Glomerular endothelial cell (primary cell): ENCODE results near the gene DLX1. TPM values are rescaled to one million over a fixed set of nuclear protein-coding genes. Genes with fewer than 3 reads are reported as not detected.

Experiments used
- DNase-seq: peaks from one replicate; pipeline ENCODE4 v3.0.0-alpha.2; 2011; ENCODE audit warnings: low read depth, low spot score; ENCODE audit errors: extremely low read depth
- total RNA-seq: library from RNA; depleted of rRNA; stranded (reverse); fragments of >200 nt; gene quantifications from 2 replicates; pipeline ENCODE4 v1.2.3, GENCODE V29; 2015

DLX1 gene
- total RNA-seq, 1 donor from 2014 or later: not detected

- no peak for DNase-seq
These were observed 1.2 kb downstream of the DLX1 start for GRCh38 chr2:172086241-172087206.

DNA sequence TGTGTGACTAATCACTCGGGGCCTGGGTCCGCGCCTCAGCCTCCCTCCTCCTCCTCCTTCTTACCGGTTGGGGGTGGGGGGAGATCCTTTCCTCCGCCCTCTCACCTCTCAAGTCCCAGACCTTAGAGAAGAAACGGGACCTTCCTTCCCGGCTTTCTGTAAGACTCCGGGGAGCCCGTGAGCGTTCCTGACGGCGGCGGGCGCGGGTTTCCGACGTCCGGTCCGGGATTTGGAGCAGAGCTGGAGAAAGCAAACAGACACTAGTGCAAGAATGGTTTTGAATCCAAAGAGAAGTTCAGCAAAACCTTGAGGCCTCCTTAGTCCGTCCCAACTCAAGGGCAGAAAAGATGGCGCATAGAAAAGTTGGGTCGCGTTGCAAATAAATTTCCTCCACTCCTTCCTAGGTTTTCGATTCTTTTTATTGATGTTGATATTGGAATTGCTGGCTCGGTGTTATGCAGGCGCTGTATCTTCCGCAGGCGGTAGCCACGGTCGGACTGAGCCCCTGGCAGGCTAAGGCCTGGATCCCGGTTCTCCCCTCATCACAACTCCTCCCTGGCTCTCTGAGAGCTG, 2.0 kb downstream of the DLX1 start:
- no peak for DNase-seq

- DNase-seq: no peak
These were observed 2.5 kb downstream of the DLX1 start for GRCh38 chr2:172087780-172088244.

GRCh38 chr2:172088245-172089004, 3.1 kb downstream of the DLX1 start:
- DNase-seq: no peak

GRCh38 chr2:172089005-172089504, 3.7 kb downstream of the DLX1 start:
- DNase-seq: no peak

DNA sequence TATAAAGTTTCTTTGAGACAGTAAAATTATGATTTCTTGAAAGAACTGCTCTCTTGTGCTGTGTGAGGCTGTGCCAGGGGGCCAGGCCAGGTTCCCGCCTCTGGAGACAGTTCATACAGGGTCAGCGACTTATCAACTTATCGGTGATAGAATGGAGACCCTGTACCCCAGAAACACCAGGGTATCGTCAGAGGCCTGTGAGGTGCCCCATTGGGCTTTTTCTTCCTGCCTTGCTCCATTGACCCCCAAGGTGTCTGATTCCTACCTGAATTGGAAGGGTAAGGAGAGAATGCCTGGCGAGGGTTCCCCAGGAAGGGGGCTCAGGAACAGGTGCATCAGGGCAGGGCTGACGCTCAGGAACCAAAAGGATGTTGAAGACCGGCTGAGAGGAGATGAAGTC, 4.3 kb downstream of the DLX1 start:
- no peak for DNase-seq

DNA sequence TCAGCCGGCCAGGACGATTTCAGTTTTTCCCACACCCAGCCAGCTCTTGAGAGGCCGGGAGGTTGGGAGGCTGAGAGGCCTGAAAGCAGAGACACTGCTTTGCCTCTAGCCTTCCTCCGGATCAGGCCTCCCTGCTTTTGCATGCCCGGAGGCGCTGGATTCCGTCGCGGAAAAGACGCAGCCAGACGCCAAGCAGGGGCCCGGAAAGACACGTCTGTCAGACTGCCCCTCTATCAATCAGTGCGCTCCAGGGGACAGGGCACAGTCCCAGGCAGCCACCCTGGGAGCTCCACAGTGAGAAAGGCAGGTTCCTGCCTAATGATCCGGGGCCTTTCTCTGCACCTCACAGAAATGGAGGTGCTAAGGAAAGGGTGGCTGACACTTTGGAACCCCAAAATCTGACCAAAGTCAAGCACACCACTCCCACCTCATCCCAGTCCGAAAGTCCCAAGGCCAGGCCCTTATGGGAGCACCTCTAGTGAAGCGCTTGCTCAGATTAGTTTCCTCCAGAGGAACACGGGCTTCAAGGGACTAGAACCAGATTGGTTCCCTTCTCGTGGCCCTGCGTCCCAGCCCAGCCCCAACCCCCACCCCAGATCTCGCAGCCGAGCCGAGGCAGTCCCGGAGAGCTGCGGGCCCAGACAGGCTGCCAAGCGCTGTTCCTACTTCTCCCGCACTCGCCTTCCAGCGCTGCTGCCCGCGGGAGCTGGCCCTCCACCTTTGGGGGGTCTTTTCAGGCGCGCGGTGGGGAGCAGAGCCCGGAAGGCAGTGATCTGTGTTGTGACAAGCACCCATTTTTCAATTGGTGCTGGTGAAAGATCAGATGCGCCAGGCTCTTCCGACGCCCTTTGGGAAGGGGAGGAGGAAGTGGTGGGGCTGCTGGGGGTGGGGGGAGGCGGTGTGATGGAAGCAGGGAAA, 5.0 kb downstream of the DLX1 start:
- no peak for DNase-seq

DNA sequence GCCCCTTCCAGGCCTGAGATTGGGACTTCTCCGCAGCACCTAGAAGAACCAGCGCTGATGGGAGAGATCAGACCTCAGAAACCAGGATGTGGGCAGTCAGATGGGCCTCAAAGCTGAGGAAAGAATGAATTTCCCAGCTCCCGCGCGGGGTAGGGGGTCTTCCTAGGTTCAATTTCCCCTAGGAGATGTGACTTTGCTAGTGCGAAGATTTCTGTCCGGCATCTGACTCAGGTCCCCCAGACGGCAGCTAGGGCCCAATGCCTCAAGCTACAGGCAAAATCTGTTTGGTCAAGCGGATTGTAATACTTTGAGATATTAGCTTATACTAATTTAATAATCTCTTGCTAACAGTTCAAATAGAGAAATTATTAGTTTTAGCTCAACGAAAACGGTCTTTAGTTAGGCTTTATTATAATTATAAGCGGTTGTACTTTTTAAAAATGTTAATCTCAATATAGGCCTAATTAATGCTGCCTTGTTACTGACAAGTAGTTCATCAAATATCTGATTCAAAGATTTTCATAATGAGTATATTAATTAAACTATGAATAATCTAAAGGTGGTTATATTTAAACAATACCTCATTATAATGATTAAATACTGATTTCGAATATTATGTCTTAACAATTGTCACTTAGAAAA, 5.8 kb downstream of the DLX1 start:
- no peak for DNase-seq

- no peak for DNase-seq
These were observed 6.7 kb downstream of the DLX1 start for GRCh38 chr2:172091761-172092566.

- DNase-seq: no peak
These were observed 7.6 kb downstream of the DLX1 start for GRCh38 chr2:172092716-172093415.

- no peak for DNase-seq
These were observed 8.3 kb downstream of the DLX1 start for GRCh38 chr2:172093416-172094293.

DNA sequence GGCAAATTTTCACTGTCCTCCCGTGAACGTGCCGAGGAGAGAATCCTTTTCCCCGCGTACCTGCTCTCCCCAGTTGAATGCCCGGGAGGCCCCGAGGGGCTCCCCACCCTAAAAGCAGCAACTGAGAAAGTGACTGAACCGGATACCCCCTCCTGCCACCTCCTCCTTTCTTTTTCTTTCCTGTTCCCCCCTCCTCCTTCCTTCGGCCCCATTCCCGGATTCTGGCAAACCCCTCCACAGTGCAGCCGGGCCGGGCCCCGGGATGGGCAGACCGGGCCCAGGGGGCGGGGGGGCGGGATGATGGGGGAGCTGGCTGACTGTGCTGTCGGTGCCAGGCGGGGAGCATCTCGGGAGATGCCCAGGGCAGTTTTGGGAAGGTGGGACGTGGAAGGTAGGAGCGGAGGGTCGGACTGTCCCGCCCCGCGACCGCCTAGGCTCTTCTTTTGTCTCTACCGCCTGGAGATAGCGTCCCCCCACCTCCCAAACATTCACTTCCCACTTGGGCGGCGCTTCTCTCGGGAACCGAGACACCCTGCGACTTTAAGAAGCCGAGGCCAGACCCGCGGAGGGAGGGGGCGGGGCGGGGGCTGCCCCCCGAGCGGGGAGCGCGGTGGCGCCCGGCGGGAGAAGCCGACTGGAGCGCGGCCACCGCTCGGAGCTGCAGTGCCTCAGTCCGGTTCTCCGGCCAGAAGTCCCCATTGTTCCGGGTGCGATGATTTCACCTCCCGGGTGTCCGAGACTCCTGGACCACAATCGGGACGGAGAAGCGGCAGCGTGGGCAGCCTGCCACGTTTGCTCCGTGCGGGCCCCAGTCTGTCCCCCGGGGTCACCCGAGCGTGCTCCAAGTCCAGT, 9.2 kb downstream of the DLX1 start:
- no peak for DNase-seq

DNA sequence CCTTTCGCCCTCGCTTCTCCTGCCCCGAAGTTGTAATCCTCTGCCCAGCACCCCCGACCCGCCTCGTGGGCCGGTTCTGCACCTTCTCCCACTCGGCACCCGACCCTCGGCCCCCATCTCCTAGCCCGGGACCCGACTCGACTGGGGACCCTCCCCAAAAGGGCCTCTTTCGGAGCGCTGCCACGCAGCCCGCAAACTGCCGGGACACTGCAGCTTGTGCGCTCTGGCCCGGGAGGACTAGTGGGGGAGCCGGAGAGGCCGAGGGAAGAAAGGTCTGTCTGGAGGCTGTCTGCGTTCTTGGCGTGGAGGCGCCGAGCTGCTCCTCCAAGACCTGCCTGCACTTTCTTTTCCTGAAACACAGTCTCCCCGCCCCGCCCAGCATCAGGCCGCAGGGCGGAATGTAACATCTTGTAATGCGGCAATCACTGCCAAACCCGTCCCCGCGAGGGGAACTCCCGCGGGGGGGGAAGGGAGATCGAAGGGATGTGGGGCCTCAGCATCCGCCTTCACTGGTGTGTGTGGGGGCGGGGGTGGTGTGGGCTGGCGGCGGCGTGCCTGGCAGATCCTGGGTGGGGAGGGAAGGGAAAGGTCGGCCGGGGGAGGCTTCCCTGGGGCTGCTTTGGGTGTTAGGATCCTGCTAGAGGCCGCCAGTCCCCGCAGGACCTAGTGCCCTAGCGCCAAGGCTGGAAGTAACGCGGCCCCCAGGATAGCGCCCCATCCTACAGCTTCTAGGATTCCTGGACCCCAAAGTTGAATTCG, 10.0 kb downstream of the DLX1 start:
- DNase-seq: no peak

DNA sequence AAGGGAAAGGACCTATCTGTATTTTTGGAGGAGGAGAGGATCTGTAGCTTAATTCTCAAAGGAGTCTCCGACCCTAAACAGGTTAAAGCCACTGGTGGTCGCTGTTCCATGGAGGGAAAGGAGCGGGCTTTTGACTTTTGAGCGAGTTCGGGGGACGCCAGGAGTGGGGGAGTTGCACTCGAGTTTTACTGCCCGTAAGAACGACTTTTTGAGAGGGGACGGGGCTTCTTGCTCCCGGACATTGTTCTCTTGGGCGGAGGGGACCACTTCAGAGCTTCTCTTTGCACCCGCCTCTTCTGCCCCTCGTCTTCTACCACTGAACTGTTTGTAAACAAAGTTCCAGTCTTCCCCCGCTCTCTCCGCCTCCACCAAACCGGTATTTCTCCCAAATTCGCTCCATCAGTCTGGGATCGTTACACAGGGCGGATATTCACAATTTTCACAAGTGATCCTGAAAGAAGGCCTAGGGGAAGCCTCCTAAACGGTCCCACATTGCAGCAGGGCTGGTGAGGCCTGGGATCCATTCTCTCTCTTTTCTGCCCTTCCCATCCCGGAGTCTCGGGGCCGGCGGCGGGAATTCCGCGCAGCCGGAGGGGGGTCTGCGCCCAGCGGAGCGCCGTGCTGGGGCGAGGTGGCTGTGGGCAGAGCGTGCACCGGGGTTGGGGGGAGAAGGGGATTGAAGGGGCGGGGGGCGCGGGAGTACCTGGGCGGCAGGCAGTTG, 10.8 kb downstream of the DLX1 start:
- DNase-seq: no peak
